Measurements from ENCODE around the gene CDHR3. TPM values are rescaled to one million over a fixed set of nuclear protein-coding genes. Genes with fewer than 3 reads are reported as not detected.

Gene CDHR3
- polyA plus RNA-seq, 3 donors, result 0.16 TPM; not detected in 2

DNA sequence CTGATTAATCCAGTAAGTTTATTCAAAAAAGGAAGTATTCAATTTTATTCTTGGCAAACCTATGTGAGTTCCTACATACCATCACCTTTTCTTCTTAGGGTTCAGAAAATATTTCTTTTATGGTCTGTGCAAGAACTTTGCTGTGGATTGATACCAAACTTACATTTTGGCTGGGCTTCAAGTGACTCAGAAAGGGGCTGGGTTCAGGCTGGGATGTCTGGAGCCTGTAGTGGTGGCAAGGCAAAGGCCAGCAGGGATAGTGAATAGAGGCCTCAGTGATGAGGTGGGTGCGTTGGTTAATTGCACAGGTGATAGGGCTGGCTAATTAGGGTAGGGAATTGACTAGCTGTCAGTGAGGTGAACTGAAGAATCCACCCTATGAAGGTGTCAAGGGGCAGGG, 46.5 kb upstream of the CDHR3 start:
- H3K36me3 Mint-ChIP-seq, result no peaks in the 10 kb centered on the region
- WGBS (ENCODE audit: insufficient coverage), result 92% methylated on average over 1 of the region's 1 CpG
- Histone ChIP-seq H3K4me3 (replicated peaks in 1 of 3; ENCODE audit: low read depth in 2 of 3, low read length in 3 of 3) (no peak overlapping the region), H3K9me3 (replicated peaks in 1 of 2; ENCODE audit: control insufficient read depth in 1 of 2, insufficient read depth in 1 of 2, low read length in 2 of 2) (no peaks in the 10 kb centered on the region), H2AFZ (ENCODE audit: insufficient read depth, low read depth, low read length, poor library complexity, severe bottlenecking) (no peak overlapping the region), H3K79me2 (ENCODE audit: insufficient read depth, low read length) (no peaks in the 10 kb centered on the region), H3K27ac (ENCODE audit: low read depth in 1 of 2, low read length in 2 of 2) (no peak overlapping the region), H4K20me1 (ENCODE audit: insufficient read depth, low read length) (no peaks in the 10 kb centered on the region), H3K4me2 (replicated peaks; ENCODE audit: extremely low read depth, low read length, poor library complexity, severe bottlenecking) (no peak overlapping the region), H3K36me3 (replicated peaks in 1 of 2; ENCODE audit: control insufficient read depth in 1 of 2, insufficient read depth in 2 of 2, low read length in 2 of 2) (no peaks in the 10 kb centered on the region), H3K4me1 (ENCODE audit: control insufficient read depth in 1 of 2, insufficient read depth in 2 of 2, low read length in 2 of 2) (no peaks in the 10 kb centered on the region), H3K27me3 (ENCODE audit: control insufficient read depth in 2 of 2, insufficient read depth in 2 of 2, low read length in 2 of 2) (no peaks in the 10 kb centered on the region), H3K9ac (ENCODE audit: insufficient read depth, low read length, poor library complexity, severe bottlenecking) (no peak overlapping the region)
- H3K27ac Mint-ChIP-seq, result peak overlapping the region in 1 of 7 donors; percentile 4
- no peak overlapping the region for H3K4me3 Mint-ChIP-seq
- intact Hi-C loops (cut with micrococcal nuclease), result no loop called here
- H3K9me3 Mint-ChIP-seq, result peaks cover 0 to 9% (median 3%) of the 10 kb centered on the region in 7 donors
- DNase-seq, result no peak
- H3K4me1 Mint-ChIP-seq, result no peaks in the 10 kb centered on the region
- TF ChIP-seq CTCF (IDR thresholded peaks at IDR 0.05), result no peak
- peaks cover 1 to 5% (median 2%) of the 10 kb centered on the region in 3 donors for H3K27me3 Mint-ChIP-seq (ENCODE audit: low read depth in 3 of 3)

DNA sequence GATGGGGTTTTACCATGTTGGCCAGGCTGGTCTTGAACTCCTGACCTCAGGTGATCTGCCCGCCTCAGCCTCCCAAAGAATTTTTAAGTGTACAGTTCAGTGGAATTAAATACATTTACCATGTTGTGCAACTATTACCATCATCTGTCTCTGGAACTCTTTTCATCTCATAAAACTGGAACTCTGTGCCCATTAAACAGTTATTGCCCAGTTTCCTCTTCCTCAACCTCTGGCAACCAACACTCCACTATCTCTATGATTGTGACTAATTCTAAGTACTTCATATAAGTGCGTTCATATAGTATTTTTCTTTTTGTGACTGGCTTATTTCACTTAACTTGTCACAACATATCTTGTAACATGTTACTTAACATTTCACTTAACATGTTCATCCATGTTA, 45.4 kb upstream of the CDHR3 start:
- Mint-ChIP-seq H3K9me3 (peaks cover 0 to 10% (median 3%) of the 10 kb centered on the region in 7 donors), H3K27me3 (ENCODE audit: low read depth in 3 of 3) (peaks cover 1 to 8% (median 2%) of the 10 kb centered on the region in 3 donors)
- no peak overlapping the region for H2AFZ ChIP-seq (ENCODE audit: insufficient read depth, low read depth, low read length, poor library complexity, severe bottlenecking)

More for the DNA sequence above, 45.4 kb upstream of the CDHR3 start:
- H3K4me3 ChIP-seq (replicated peaks in 1 of 3; ENCODE audit: low read depth in 2 of 3, low read length in 3 of 3), result no peak overlapping the region
- no peaks in the 10 kb centered on the region for H3K4me1 ChIP-seq (ENCODE audit: control insufficient read depth in 1 of 2, insufficient read depth in 2 of 2, low read length in 2 of 2)
- H3K27ac ChIP-seq (ENCODE audit: low read depth in 1 of 2, low read length in 2 of 2), result no peak overlapping the region
- no peaks in the 10 kb centered on the region for H3K27me3 ChIP-seq (ENCODE audit: control insufficient read depth in 2 of 2, insufficient read depth in 2 of 2, low read length in 2 of 2)
- Mint-ChIP-seq H3K4me1 (no peaks in the 10 kb centered on the region), H3K4me3 (no peak overlapping the region), H3K27ac (no peak overlapping the region), H3K36me3 (no peaks in the 10 kb centered on the region)
- H3K36me3 ChIP-seq (replicated peaks in 1 of 2; ENCODE audit: control insufficient read depth in 1 of 2, insufficient read depth in 2 of 2, low read length in 2 of 2), result no peaks in the 10 kb centered on the region
- H4K20me1 ChIP-seq (ENCODE audit: insufficient read depth, low read length), result no peaks in the 10 kb centered on the region
- H3K4me2 ChIP-seq (replicated peaks; ENCODE audit: extremely low read depth, low read length, poor library complexity, severe bottlenecking), result no peak overlapping the region
- H3K9ac ChIP-seq (ENCODE audit: insufficient read depth, low read length, poor library complexity, severe bottlenecking), result no peak overlapping the region
- no peak for TF ChIP-seq CTCF (IDR thresholded peaks at IDR 0.05)
- H3K79me2 ChIP-seq (ENCODE audit: insufficient read depth, low read length), result no peaks in the 10 kb centered on the region
- no CpG with 5 or more reads among the region's 2 CpGs for WGBS (ENCODE audit: insufficient coverage)
- intact Hi-C loops (cut with micrococcal nuclease), result no loop called here
- H3K9me3 ChIP-seq (replicated peaks in 1 of 2; ENCODE audit: control insufficient read depth in 1 of 2, insufficient read depth in 1 of 2, low read length in 2 of 2), result no peaks in the 10 kb centered on the region
- DNase-seq, result no peak

All from CD14-positive monocyte (primary cell).